T-helper 9 cell (primary cell): ENCODE data around the gene BMPR1B.

Source experiments
- DNase-seq: peaks from one replicate; pipeline ENCODE4 v3.0.0-alpha.2; 2020

The BMPR1B gene

GRCh38 chr4:94968493-94968892 is 210.7 kb downstream of the BMPR1B start:
- DNase-seq = no peak

GRCh38 chr4:94970650-94971049 is 212.9 kb downstream of the BMPR1B start:
- no peak for DNase-seq

DNA sequence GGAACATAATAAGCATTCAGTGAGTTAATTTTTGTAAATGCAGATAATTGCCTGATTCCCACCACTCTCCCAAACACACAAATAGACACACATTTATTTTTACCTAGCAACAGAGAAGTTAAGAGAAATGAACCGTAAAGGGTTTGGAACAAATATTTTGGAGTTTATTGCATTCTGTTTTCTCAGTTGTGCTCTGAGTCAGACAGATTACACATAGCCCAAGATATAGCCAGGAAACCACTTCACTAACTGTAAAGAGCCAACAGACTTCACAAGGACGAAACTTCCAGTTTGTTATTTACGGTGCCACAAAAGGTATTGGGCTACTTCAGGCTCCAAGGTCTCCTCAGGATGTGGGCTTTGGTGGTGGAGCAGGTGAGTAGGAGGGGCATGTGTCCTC is 217.0 kb downstream of the BMPR1B start:
- DNase-seq = no peak

DNA sequence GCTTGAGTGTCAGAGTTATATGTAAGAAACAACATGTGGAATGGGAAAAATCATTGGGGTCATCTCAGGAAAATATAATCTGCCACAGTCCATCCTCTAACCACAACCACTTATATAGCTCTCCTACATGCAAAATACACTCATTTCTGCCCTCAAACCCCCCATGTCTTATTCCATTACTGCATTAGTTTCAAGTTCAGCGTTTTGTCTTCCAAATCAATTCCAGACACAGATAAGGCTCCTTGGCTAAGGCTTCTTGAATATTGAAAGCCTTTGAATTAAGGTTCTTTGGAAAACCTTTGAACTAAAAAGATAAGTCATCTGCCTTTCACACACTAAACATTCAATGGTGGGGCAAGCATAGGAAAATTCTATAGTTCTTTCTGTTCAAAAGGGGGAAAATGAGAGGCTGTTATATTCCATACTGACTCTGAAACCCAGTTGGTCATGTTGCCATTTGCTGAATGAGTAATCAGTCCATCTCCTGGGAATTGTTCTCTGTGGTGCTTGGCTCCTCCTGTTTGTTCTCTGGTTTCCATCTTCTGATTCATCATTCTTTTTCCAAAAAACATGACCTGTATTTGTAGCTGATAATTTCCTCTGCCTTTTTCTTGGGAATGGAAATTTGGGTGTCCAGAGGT is 218.7 kb downstream of the BMPR1B start:
- no peak for DNase-seq

DNA sequence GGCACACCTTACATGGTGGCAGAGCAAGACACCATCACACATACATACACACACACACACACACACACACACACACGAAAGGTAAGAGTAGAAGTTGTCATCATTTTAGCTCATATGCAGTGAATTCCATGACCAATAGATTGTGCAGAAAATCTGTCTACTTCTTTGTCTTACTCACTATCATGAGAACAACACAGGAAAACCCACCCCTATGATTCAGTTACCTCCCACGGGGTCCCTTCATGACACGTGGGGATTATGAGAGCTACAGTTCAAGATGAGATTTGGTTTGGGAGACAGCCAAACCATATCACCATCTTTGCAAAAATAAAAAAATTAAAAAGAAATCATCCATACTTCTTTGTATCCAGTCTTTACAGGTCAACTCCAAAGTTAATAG is 221.1 kb downstream of the BMPR1B start:
- no peak for DNase-seq

GRCh38 chr4:94979621-94980020 is 221.9 kb downstream of the BMPR1B start:
- DNase-seq = no peak

- DNase-seq = no peak
These were observed 238.1 kb downstream of the BMPR1B start for GRCh38 chr4:94995684-94996394.

- DNase-seq = no peak
These were observed 242.4 kb downstream of the BMPR1B start for GRCh38 chr4:95000076-95000648.

DNA sequence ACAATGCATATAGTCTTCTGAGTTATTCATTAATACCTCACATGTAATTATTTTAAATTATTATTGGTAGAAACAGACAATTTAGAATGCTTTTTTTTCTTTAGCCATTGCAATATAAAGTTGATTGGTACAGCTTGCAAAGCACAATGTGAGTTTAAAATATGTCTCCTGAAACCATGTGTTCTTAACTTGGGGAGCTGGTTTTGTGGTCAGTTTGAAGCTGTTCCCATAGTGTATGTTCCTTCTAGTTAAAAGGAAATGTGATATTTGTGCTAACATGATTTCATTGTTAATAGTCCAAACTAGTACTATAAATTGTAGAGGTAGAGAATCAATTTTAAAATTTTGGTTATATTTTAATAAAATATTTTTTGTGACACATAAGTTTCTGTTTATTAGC is 247.2 kb downstream of the BMPR1B start:
- no peak for DNase-seq

DNA sequence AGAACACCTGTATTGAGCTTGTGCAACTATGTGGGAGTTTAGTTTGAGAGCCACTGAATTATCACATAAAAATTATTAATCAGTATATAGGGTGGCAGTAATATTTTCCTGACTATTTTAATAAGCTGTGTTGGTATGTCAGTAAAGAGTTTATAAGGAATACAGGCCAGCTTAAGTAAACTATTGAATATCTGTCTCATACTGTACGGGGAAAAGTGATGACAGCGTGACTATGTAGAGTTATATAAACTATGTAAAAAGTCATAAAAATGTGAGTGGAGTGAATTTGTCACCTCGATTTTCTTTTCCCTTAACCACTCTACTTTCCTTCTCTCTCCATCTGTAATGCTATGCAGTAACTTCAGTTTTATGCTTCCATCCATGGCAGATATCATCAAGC is 250.2 kb downstream of the BMPR1B start:
- no peak for DNase-seq

- DNase-seq = no peak
These were observed 255.5 kb downstream of the BMPR1B start for GRCh38 chr4:95013236-95013635.

- DNase-seq = no peak
These were observed 256.3 kb downstream of the BMPR1B start for GRCh38 chr4:95014068-95014467.

DNA sequence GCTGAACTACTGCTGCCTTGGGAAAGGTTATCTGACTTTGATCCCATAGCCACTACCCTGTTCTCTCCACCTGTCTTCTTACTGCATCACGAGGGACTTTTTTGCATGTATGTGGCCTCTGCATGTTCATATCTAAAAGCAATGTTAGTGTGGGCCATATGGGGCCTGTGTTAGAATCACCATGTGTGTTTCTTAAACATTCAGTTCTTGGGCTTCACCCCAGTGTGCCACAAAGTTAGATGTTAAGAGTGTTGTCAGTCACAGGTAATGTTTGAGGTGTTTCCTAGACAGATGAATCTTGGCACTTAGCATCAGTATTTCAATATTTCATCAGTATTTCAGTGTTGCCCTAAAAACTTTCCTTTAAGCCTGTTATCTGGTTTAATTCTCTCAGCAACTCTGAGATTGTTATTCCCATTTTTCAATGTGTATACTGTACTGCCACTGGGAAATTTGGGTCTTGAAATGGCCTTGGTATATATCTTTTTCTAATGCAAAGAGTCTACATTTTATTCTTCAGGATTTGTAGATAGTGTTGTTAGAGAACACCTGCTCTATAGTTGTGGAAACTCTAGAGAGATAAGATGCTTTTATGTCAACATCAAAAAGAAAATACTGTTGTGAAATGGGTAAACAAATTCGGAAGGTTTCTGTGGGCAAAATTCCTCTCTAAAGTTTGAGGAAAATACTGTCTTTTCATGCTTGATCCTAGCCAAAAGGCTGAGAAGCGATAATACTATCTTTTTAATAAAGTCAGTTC is 259.7 kb downstream of the BMPR1B start:
- DNase-seq = no peak

DNA sequence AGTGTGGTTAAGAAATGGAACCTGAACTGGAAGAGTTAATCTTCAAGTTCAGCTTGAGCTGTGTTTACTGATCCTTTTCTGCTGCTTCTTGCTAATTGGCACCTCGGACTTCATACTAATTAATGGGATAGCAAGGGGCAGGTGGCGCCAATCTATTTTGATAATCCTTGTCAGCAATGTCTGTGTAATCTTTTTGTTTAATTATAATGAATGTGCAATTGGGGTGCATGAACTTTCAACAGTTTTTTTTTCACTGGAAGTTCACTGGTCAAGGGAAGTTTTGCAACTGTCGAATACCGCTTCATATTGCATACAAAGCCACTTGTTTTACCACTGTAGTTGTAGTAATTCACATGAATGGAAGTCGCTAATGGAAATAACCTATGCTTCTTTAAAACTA is 261.0 kb downstream of the BMPR1B start:
- no peak for DNase-seq

DNA sequence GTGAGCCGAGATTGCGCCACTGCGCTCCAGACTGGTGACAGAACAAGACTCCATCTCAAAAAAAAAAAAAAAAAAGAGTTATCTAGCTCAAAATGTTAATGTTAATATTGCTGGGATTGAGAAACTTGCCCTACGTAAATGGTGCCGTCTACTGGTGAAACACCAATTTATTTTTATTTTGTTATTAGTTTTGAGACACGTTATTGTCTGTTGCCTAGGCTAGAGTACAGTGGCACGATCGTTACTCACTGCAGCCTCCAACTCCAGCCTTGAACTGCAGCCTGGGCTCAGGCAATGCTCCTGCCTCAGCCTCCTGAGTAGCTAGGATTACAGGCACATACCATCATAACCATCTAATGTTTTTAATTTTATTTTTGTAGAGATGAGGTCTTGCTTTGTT is 262.8 kb downstream of the BMPR1B start:
- no peak for DNase-seq

- no peak for DNase-seq
These were observed 263.3 kb downstream of the BMPR1B start for GRCh38 chr4:95021099-95021498.

- no peak for DNase-seq
These were observed 265.4 kb downstream of the BMPR1B start for GRCh38 chr4:95023110-95023509.

DNA sequence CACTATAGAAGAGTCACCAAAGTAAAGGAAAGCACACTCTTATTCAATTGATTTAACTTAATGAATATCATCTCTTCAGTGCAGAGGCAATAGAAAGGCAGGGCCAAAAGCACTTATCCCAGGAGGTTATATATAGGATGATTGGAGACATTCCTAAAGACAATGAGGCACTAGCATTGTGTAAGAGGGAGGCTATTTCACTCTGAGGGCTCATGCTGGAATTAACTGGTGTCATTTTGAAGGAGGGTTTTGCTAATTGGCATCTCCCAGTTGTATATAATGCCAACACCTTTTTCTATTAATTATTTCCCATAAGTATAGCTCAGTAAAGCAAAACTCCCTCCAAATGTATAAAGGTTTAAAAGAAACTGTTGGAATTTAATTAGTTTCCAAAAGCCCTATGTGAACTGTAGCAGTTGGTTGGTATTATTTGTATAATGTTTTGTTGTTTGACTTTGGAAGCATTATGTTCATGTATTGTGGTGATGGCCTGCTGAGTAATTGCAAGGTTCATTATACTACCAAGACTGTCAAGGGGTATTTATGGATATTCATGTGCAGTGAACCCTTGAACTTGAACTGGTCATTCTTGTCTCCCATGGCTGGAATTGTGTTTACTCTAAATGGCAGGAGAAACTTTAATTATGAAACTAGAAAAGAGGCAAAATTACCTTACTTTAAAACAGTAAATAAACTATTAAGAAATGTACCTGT is 270.3 kb downstream of the BMPR1B start:
- no peak for DNase-seq

DNA sequence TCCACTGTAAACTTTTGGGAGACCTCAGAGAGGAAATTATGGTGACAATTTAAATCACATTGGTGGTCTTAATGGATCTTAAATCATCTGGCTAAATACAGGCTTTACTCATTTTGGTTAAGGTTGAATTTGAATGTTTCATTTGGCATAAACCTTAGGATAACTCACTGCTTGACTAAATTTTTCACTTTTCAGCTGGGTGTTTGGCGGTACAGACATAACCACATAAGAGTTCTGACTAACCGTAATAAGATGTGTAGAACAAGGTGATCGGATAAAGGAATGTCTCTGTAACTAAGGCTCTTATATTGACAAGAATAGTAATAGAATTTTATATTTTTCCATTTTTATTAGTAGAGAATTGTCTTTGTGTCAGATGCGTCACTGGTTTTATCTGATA is 281.0 kb downstream of the BMPR1B start:
- DNase-seq = no peak

- no peak for DNase-seq
These were observed 286.6 kb downstream of the BMPR1B start for GRCh38 chr4:95044324-95044837.

DNA sequence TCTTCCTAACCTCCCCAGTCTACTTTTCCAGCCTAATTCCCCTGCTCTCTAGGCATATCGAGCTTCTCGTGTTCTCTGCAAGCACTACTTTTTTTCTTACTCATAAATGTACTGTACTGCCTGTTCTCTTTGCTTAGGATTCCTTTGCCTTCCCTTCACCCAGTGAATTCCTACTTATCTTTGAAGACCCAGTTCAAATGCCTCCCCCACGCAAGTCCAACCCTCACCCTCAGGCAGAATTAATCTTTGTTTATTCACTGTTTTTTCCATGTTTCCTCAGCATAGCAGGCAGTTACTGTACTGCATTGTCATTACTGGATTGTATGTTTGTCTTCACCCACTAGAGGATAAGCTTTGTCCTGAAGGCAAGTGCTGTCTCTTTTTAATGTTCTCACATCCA is 287.7 kb downstream of the BMPR1B start:
- DNase-seq = no peak

- no peak for DNase-seq
These were observed 290.5 kb downstream of the BMPR1B start for GRCh38 chr4:95048296-95048695.
